ENCODE data around the gene NFKBIA. TPM values are rescaled to one million over a fixed set of nuclear protein-coding genes. Genes with fewer than 3 reads are reported as not detected.
A peak's percentile ranks its signal among the peaks of the same experiment; 100 is the strongest.

The NFKBIA gene
- total RNA-seq, 1 experiment from 2014 or later = 29.3 TPM

DNA sequence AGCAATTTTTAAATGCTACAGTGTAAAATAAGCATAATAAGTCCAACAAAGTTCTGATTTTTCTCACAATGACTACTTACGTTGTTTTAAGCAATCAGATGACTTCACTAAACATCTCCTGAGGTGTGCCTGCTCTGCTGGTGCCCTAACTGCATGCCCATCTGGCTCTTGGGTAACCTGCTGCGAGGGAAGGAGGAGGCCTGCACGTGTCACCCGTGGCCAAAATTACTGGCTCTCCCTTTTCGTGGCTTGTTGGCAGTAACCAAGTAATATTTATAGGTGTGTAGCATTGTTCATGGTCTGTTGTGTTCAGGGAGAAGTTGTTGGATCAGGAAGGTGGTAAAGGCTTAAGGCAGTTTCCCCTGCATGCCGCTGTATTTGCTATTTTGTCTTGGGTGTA, 6.3 kb upstream of the NFKBIA start (continued):
- TF ChIP-seq, protein P1, sequence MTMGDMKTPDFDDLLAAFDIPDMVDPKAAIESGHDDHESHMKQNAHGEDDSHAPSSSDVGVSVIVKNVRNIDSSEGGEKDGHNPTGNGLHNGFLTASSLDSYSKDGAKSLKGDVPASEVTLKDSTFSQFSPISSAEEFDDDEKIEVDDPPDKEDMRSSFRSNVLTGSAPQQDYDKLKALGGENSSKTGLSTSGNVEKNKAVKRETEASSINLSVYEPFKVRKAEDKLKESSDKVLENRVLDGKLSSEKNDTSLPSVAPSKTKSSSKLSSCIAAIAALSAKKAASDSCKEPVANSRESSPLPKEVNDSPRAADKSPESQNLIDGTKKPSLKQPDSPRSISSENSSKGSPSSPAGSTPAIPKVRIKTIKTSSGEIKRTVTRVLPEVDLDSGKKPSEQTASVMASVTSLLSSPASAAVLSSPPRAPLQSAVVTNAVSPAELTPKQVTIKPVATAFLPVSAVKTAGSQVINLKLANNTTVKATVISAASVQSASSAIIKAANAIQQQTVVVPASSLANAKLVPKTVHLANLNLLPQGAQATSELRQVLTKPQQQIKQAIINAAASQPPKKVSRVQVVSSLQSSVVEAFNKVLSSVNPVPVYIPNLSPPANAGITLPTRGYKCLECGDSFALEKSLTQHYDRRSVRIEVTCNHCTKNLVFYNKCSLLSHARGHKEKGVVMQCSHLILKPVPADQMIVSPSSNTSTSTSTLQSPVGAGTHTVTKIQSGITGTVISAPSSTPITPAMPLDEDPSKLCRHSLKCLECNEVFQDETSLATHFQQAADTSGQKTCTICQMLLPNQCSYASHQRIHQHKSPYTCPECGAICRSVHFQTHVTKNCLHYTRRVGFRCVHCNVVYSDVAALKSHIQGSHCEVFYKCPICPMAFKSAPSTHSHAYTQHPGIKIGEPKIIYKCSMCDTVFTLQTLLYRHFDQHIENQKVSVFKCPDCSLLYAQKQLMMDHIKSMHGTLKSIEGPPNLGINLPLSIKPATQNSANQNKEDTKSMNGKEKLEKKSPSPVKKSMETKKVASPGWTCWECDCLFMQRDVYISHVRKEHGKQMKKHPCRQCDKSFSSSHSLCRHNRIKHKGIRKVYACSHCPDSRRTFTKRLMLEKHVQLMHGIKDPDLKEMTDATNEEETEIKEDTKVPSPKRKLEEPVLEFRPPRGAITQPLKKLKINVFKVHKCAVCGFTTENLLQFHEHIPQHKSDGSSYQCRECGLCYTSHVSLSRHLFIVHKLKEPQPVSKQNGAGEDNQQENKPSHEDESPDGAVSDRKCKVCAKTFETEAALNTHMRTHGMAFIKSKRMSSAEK (CRISPR knock-in tag; IDR thresholded peaks at IDR 0.05; ENCODE audit: borderline replicate concordance) = no peak

GRCh38 chr14:35409595-35409994, 5.0 kb upstream of the NFKBIA start:
- no peak overlapping the region for H3K27ac Mint-ChIP-seq
- no peak for DNase-seq (ENCODE audit: low spot score)
- H3K9me3 Mint-ChIP-seq = no peaks in the 10 kb centered on the region
- ATAC-seq = no peak
- CTCF ChIA-PET = interaction anchor here (1.8 kb wide), 1 partner anchor 195 kb away, joined by 7 read pairs; no protein-coding TSS in a partner anchor
- H3K4me3 Mint-ChIP-seq = no peak overlapping the region
- POLR2A ChIA-PET = interaction anchor here (0.6 to 1.1 kb wide), 3 partner anchors 12 to 290 kb away, joined by 3 to 7 read pairs (median 3); no protein-coding TSS in a partner anchor
- peaks cover 40% of the 10 kb centered on the region for H3K4me1 Mint-ChIP-seq
- no peak for TF ChIP-seq USF2 (CRISPR knock-in tag; IDR thresholded peaks at IDR 0.05)
- TF ChIP-seq PRRX2 (CRISPR knock-in tag; IDR thresholded peaks at IDR 0.05) = no peak
- TF ChIP-seq RORB (CRISPR knock-in tag; IDR thresholded peaks at IDR 0.05) = no peak
- no peak for TF ChIP-seq ZSCAN18 (CRISPR knock-in tag; IDR thresholded peaks at IDR 0.05)
- TF ChIP-seq JUN (CRISPR knock-in tag; IDR thresholded peaks at IDR 0.05) = no peak
- TF ChIP-seq NFE2L1 (CRISPR knock-in tag; IDR thresholded peaks at IDR 0.05) = no peak
- no peak for TF ChIP-seq ZNF121 (CRISPR knock-in tag; IDR thresholded peaks at IDR 0.05)
- TF ChIP-seq, protein P2, sequence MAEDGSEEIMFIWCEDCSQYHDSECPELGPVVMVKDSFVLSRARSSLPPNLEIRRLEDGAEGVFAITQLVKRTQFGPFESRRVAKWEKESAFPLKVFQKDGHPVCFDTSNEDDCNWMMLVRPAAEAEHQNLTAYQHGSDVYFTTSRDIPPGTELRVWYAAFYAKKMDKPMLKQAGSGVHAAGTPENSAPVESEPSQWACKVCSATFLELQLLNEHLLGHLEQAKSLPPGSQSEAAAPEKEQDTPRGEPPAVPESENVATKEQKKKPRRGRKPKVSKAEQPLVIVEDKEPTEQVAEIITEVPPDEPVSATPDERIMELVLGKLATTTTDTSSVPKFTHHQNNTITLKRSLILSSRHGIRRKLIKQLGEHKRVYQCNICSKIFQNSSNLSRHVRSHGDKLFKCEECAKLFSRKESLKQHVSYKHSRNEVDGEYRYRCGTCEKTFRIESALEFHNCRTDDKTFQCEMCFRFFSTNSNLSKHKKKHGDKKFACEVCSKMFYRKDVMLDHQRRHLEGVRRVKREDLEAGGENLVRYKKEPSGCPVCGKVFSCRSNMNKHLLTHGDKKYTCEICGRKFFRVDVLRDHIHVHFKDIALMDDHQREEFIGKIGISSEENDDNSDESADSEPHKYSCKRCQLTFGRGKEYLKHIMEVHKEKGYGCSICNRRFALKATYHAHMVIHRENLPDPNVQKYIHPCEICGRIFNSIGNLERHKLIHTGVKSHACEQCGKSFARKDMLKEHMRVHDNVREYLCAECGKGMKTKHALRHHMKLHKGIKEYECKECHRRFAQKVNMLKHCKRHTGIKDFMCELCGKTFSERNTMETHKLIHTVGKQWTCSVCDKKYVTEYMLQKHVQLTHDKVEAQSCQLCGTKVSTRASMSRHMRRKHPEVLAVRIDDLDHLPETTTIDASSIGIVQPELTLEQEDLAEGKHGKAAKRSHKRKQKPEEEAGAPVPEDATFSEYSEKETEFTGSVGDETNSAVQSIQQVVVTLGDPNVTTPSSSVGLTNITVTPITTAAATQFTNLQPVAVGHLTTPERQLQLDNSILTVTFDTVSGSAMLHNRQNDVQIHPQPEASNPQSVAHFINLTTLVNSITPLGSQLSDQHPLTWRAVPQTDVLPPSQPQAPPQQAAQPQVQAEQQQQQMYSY (CRISPR knock-in tag; IDR thresholded peaks at IDR 0.05) = no peak
- H3K36me3 Mint-ChIP-seq = no peaks in the 10 kb centered on the region
- no peaks in the 10 kb centered on the region for H3K27me3 Mint-ChIP-seq (ENCODE audit: low read depth)

- ATAC-seq = no peak
- TF ChIP-seq RORB (CRISPR knock-in tag; IDR thresholded peaks at IDR 0.05) = no peak
- TF ChIP-seq GTF2I (CRISPR knock-in tag; conservative IDR thresholded peaks at IDR 0.05) = no peak
- TF ChIP-seq ZMAT4 (CRISPR knock-in tag; IDR thresholded peaks at IDR 0.05) = no peak
- TF ChIP-seq RELA (CRISPR knock-in tag; IDR thresholded peaks at IDR 0.05; ENCODE audit: borderline replicate concordance) = no peak
- no peak for TF ChIP-seq ESRRA (CRISPR knock-in tag; IDR thresholded peaks at IDR 0.05; ENCODE audit: borderline replicate concordance)
- TF ChIP-seq ZNF396 (CRISPR knock-in tag; IDR thresholded peaks at IDR 0.05; ENCODE audit: borderline replicate concordance) = no peak
- no peak for TF ChIP-seq ZNF219 (CRISPR knock-in tag; IDR thresholded peaks at IDR 0.05; ENCODE audit: borderline replicate concordance)
- TF ChIP-seq, protein P3, sequence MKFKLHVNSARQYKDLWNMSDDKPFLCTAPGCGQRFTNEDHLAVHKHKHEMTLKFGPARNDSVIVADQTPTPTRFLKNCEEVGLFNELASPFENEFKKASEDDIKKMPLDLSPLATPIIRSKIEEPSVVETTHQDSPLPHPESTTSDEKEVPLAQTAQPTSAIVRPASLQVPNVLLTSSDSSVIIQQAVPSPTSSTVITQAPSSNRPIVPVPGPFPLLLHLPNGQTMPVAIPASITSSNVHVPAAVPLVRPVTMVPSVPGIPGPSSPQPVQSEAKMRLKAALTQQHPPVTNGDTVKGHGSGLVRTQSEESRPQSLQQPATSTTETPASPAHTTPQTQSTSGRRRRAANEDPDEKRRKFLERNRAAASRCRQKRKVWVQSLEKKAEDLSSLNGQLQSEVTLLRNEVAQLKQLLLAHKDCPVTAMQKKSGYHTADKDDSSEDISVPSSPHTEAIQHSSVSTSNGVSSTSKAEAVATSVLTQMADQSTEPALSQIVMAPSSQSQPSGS (CRISPR knock-in tag; IDR thresholded peaks at IDR 0.05; ENCODE audit: borderline replicate concordance, low read depth) = no peak
- no peak for TF ChIP-seq FOXK1 (CRISPR knock-in tag; IDR thresholded peaks at IDR 0.05)
- no peak for TF ChIP-seq ZNF263 (CRISPR knock-in tag; IDR thresholded peaks at IDR 0.05; ENCODE audit: low read depth)
- TF ChIP-seq JAZF1 (CRISPR knock-in tag; IDR thresholded peaks at IDR 0.05) = no peak
- no peak for TF ChIP-seq KAT7 (CRISPR knock-in tag; IDR thresholded peaks at IDR 0.05; ENCODE audit: borderline replicate concordance)
- no peak for TF ChIP-seq NFE2L1 (CRISPR knock-in tag; IDR thresholded peaks at IDR 0.05)
- TF ChIP-seq ZSCAN18 (CRISPR knock-in tag; IDR thresholded peaks at IDR 0.05) = no peak
Observed at GRCh38 chr14:35408026-35408425, 3.5 kb upstream of the NFKBIA start.

More at GRCh38 chr14:35408026-35408425, 3.5 kb upstream of the NFKBIA start:
- Mint-ChIP-seq H3K27ac (peak overlapping the region; percentile 41; the same call in 1 of the 2 replicates), H3K36me3 (peaks cover 6% of the 10 kb centered on the region), H3K4me1 (peaks cover 33% of the 10 kb centered on the region), H3K9me3 (no peaks in the 10 kb centered on the region), H3K4me3 (no peak overlapping the region), H3K27me3 (ENCODE audit: low read depth) (no peaks in the 10 kb centered on the region)
- POLR2A ChIA-PET = no interaction called here
- CTCF ChIA-PET = interaction anchor here (1.0 to 1.8 kb wide), 3 partner anchors 11 to 193 kb away, joined by 3 to 7 read pairs (median 4); no protein-coding TSS in a partner anchor
- DNase-seq (ENCODE audit: low spot score) = no peak
